ENCODE results near the gene SIGLEC11. TPM values are rescaled to one million over a fixed set of nuclear protein-coding genes. Genes with fewer than 3 reads are reported as not detected.
"Not testable (repeated sequence)": the region's sequence is repeated elsewhere in the genome, so short reads cannot be mapped to it uniquely, and the experiment has no call there.

Gene SIGLEC11, protein sequence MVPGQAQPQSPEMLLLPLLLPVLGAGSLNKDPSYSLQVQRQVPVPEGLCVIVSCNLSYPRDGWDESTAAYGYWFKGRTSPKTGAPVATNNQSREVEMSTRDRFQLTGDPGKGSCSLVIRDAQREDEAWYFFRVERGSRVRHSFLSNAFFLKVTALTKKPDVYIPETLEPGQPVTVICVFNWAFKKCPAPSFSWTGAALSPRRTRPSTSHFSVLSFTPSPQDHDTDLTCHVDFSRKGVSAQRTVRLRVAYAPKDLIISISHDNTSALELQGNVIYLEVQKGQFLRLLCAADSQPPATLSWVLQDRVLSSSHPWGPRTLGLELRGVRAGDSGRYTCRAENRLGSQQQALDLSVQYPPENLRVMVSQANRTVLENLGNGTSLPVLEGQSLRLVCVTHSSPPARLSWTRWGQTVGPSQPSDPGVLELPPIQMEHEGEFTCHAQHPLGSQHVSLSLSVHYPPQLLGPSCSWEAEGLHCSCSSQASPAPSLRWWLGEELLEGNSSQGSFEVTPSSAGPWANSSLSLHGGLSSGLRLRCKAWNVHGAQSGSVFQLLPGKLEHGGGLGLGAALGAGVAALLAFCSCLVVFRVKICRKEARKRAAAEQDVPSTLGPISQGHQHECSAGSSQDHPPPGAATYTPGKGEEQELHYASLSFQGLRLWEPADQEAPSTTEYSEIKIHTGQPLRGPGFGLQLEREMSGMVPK
- 1 to 10 TPM; 1.7 to 9.0 (median 5.1) TPM for total RNA-seq

DNA sequence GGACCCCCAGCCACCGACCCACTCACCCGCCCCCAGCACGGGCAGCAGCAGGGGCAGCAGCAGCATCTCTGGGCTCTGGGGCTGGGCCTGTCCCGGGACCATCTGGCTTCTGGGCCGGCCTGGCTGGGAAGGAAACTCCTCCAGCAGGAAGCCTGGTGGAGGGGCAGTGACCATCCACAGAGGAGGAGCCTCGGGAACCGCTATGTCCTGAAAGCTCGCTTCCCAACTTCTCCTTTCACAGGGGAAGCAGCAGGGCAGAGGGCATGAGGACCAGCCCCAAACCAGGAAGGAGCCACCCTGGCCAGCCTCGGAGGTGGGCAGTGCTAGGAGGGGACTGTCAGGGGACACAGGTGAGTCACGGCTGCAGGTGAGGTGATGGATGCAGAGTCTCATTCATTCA lies at the start of gene SIGLEC11:
TSS of gene SIGLEC11 (minus strand) at position 193 of the 400 bp plus-strand sequence. CDS start at position 102, 91 bp downstream.
- not testable (repeated sequence) for DNase-seq (ENCODE audit: low spot score)
- ATAC-seq (ENCODE audit: low FRiP score): peak; percentile 45

DNA sequence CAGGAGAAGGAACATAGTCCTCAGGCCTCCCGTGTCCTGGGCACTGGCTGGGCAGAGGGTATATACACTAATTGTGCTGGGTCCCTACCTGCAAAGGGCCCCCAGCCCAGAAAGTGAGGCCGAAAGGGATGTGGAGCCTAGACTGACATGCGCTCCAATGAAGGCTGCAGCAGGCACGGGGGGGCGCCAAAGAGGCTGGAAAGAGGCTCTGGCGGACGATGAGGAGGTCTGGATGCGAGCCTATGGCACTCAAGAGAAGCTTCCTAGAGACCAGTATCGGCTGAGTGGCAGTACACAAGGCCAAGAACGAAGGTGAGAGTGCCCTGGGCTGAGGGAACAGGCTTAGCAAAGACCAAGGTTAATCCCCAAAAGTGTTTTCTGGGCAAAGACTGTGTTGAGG lies 47.6 kb upstream of the SIGLEC11 start:
- DNase-seq (ENCODE audit: low spot score): no peak
- no peak for ATAC-seq (ENCODE audit: low FRiP score)
- TF ChIP-seq, protein P1, sequence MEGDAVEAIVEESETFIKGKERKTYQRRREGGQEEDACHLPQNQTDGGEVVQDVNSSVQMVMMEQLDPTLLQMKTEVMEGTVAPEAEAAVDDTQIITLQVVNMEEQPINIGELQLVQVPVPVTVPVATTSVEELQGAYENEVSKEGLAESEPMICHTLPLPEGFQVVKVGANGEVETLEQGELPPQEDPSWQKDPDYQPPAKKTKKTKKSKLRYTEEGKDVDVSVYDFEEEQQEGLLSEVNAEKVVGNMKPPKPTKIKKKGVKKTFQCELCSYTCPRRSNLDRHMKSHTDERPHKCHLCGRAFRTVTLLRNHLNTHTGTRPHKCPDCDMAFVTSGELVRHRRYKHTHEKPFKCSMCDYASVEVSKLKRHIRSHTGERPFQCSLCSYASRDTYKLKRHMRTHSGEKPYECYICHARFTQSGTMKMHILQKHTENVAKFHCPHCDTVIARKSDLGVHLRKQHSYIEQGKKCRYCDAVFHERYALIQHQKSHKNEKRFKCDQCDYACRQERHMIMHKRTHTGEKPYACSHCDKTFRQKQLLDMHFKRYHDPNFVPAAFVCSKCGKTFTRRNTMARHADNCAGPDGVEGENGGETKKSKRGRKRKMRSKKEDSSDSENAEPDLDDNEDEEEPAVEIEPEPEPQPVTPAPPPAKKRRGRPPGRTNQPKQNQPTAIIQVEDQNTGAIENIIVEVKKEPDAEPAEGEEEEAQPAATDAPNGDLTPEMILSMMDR (IDR thresholded peaks at IDR 0.05): no peak

DNA sequence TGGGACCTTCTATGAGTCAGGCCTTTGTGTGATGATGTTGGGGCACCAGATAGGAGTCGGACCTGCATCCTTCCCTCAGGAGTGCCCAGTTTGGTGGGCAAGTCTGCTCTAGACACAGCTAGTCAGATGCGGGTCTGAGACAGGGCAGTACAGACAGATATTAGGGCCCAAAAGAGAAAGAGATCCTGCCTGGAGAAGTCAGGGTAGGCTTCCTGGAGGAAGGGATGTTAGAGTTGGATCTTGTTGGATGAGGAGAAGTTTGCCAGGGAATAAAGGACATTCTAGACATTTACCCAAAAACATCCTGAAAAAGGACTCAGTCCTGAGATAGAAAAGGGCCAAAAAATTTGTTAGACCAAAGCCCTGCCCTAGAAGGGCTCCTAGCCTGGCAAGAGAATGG lies 47.0 kb upstream of the SIGLEC11 start:
- ATAC-seq (ENCODE audit: low FRiP score) (no peak), DNase-seq (ENCODE audit: low spot score) (no peak)
- TF ChIP-seq, protein P1 (IDR thresholded peaks at IDR 0.05): no peak

DNA sequence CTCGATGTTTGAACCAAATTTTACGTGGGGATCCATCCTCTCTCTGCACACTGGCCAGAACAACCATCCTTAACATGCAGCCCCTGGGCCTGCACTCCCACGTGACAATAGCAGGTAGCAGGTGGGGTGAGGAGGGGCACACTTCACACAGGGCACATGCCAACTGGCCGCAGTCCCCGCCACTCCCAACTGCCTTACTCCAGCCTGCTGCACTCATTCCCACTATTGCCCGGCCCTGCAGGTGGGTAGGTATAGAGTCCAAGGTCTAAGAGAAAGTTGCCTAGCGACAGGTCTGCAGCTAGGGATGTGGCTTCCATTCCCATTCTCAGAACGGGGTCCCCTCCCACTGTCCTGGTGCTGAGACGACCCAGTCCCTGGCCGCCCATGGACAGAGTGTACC lies 46.2 kb upstream of the SIGLEC11 start:
- DNase-seq (ENCODE audit: low spot score) (no peak), ATAC-seq (ENCODE audit: low FRiP score) (no peak)
- TF ChIP-seq, protein P1 (IDR thresholded peaks at IDR 0.05): no peak

DNA sequence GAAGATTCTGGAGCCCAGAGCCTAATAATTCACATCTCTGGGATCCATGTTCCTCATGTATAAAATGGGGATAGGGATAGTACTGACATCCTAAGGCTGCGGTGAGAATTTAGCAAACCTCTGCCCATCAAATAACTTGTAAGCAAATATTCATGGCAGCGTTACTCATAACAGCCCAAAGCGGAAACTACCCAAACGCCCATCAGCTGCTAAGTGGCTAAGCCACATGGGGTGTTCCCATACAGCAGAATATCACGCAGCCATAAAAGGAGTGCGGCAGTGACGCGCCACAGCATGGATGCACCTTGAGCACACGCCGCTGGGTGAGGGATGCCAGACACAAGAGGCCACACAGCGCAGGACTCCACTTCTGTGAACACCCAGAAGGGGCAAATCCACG lies 44.5 kb upstream of the SIGLEC11 start:
- ATAC-seq (ENCODE audit: low FRiP score) (no peak), DNase-seq (ENCODE audit: low spot score) (no peak)
- TF ChIP-seq, protein P1 (IDR thresholded peaks at IDR 0.05): no peak

DNA sequence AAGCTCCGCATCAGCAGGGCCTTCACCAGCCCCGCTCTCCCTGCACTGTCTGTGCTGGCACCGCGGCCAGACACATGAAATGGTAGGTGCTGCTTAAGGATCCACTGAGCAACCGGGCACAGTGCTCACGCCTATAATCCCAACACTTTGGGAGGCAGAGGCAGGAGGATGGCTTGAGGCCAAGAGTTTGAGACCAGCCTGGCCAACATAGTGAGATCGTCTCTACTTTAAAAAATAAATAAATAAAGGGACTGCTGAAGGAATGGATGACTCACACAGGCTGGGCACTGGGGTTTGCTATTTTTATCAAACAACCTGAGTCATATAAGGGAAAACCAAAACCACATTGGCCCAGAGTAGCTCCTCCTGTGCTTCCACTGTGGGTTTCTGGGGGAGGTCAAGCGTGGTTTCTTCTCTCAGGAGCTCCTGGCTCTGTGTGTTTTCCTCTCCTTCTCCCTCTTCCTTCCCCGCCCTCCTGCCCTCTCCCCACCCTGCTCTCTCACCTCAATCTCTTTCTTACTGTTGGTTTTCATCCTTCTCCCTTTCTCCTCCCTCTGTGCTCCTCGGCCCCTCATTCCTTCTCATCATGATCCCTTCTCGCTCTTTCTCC lies 42.9 kb upstream of the SIGLEC11 start:
- TF ChIP-seq, protein P1 (IDR thresholded peaks at IDR 0.05): no peak
- ATAC-seq (ENCODE audit: low FRiP score): peak; percentile 89
- DNase-seq (ENCODE audit: low spot score): no peak

DNA sequence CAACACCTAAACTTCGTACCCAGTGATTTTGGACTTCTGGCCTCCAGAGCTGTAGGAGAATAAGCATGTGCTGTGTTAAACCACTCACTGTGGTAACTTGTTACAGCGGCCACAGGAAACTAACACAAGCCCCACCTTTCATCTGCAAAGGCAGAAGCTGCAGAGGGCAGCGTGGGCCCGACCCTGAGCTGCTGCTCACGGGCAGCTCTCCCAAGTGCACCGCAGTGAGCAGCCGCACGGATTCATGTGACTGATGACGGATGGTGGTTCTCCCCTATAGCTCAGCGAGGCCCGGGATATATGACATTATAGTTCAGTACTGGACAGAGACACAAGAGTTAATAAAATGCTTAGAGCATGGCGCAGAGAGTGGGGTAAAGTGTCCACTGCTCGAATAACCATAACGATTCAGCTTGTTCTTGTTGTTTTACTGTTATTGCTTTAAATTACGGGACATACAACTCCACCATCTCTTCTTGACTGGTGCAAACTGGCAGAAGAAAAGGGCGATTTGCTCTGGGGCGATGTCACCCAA lies 42.3 kb upstream of the SIGLEC11 start:
- ATAC-seq (ENCODE audit: low FRiP score): no peak
- DNase-seq (ENCODE audit: low spot score): no peak
- TF ChIP-seq, protein P1 (IDR thresholded peaks at IDR 0.05): no peak
